ENCODE results near the gene IGSF3. TPM values are rescaled to one million over a fixed set of nuclear protein-coding genes. Genes with fewer than 3 reads are reported as not detected.

IGSF3 gene
- total RNA-seq, 2 donors from 2014 or later = 14.9 to 17.6 TPM

GRCh38 chr1:116556289-116557006, 111.1 kb downstream of the IGSF3 start:
- Histone ChIP-seq H3K4me3 (no peak overlapping the region), H3K27me3 (no peaks in the 10 kb centered on the region), H3K9me3 (no peaks in the 10 kb centered on the region), H3K4me1 (peaks cover 0 to 21% of the 10 kb centered on the region in 2 donors), H3K36me3 (no peaks in the 10 kb centered on the region), H3K27ac (peak overlapping the region in 1 of 2 donors; percentile 67)
- no peak for TF ChIP-seq CTCF (IDR thresholded peaks at IDR 0.05)
- DNase-seq (ENCODE audit: low spot score) = peak; percentile 90

GRCh38 chr1:116554924-116555323, 112.6 kb downstream of the IGSF3 start:
- Histone ChIP-seq H3K4me1 (peaks cover 0 to 21% of the 10 kb centered on the region in 2 donors), H3K4me3 (no peak overlapping the region), H3K27me3 (no peaks in the 10 kb centered on the region), H3K9me3 (no peaks in the 10 kb centered on the region), H3K27ac (no peak overlapping the region), H3K36me3 (no peaks in the 10 kb centered on the region)
- DNase-seq (ENCODE audit: low spot score) = no peak
- no peak for TF ChIP-seq CTCF (IDR thresholded peaks at IDR 0.05)

GRCh38 chr1:116553386-116554115, 114.0 kb downstream of the IGSF3 start:
- Histone ChIP-seq H3K9me3 (no peaks in the 10 kb centered on the region), H3K27ac (no peak overlapping the region), H3K27me3 (no peaks in the 10 kb centered on the region), H3K4me1 (peaks cover 0 to 21% of the 10 kb centered on the region in 2 donors), H3K36me3 (no peaks in the 10 kb centered on the region), H3K4me3 (no peak overlapping the region)
- TF ChIP-seq CTCF (IDR thresholded peaks at IDR 0.05) = no peak
- no peak for DNase-seq (ENCODE audit: low spot score)

- TF ChIP-seq CTCF (IDR thresholded peaks at IDR 0.05) = no peak
- no peaks in the 10 kb centered on the region for H3K4me1 ChIP-seq
- H3K36me3 ChIP-seq = peaks cover 23% of the 10 kb centered on the region
- H3K9me3 ChIP-seq = no peaks in the 10 kb centered on the region
- no peak overlapping the region for H3K4me3 ChIP-seq
- DNase-seq (ENCODE audit: low spot score) = no peak
- no peak overlapping the region for H3K27ac ChIP-seq
- H3K27me3 ChIP-seq = no peaks in the 10 kb centered on the region
Observed at GRCh38 chr1:116546354-116546977, 121.1 kb downstream of the IGSF3 start.

- H3K4me1 ChIP-seq = no peaks in the 10 kb centered on the region
- no peaks in the 10 kb centered on the region for H3K27me3 ChIP-seq
- no peaks in the 10 kb centered on the region for H3K9me3 ChIP-seq
- no peak overlapping the region for H3K27ac ChIP-seq
- DNase-seq (ENCODE audit: low spot score) = no peak
- TF ChIP-seq CTCF (IDR thresholded peaks at IDR 0.05) = no peak
- H3K4me3 ChIP-seq = no peak overlapping the region
- H3K36me3 ChIP-seq = peaks cover 23% of the 10 kb centered on the region
Observed at GRCh38 chr1:116545359-116545705, 122.2 kb downstream of the IGSF3 start.

Data from right atrium auricular region (tissue), 2 donors.